Pericardium fibroblast (primary cell): ENCODE data around the gene TSEN15. TPM values are rescaled to one million over a fixed set of nuclear protein-coding genes. Genes with fewer than 3 reads are reported as not detected.

Experiments used
- total RNA-seq: library from RNA; depleted of rRNA; stranded (reverse); fragments of >200 nt; gene quantifications from 2 replicates; pipeline ENCODE4 v1.2.3, GENCODE V29; 2015

Gene TSEN15
- 28.0 and 50.1 TPM in 2 replicates for total RNA-seq

GRCh38 chr1:184051485-184052193 is at the start of gene TSEN15:
TSS of gene TSEN15 (plus strand) at chr1:184051730. CDS start at chr1:184051756, 26 bp downstream.

Other genes with a start within 250 kb of the TSEN15 start
- 17.4 and 20.8 TPM in 2 replicates for gene RGL1, start 246.6 kb upstream of the TSEN15 start, total RNA-seq
- gene COLGALT2, start 14.0 kb upstream of the TSEN15 start, total RNA-seq, result 4.2 and 4.3 TPM in 2 replicates